AG09309 (cell line): ENCODE data around the gene C1QA.

ENCODE experiments used
- DNase-seq: peaks from one replicate; pipeline ENCODE4 v3.0.0-alpha.2; 2010; ENCODE audit warnings: low read depth
- H3K4me3 ChIP-seq: 2 replicates; pipeline ENCODE4 v1.5.1; 2011; ENCODE audit warnings: mild to moderate bottlenecking, low read depth, low read length, moderate library complexity; ENCODE audit not compliant: control insufficient read depth
- CTCF ChIP-seq: IDR thresholded peaks from 2 replicates; pipeline ENCODE4 v1.5.1; 2011; ENCODE audit warnings: mild to moderate bottlenecking, low read depth, low read length, inconsistent platforms; ENCODE audit not compliant: insufficient read depth, control insufficient read depth; ENCODE audit errors: missing control alignments

The C1QA gene

GRCh38 chr1:22687191-22687590, 50.8 kb downstream of the C1QA start:
- no peak for DNase-seq
- H3K4me3 ChIP-seq: no peak overlapping the region
- no peak for TF ChIP-seq CTCF

- no peak for TF ChIP-seq CTCF
- DNase-seq: no peak
- H3K4me3 ChIP-seq: no peak overlapping the region
Observed at GRCh38 chr1:22688466-22688865, 52.0 kb downstream of the C1QA start.
